Measurements from ENCODE around the gene MYOZ1. TPM values are rescaled to one million over a fixed set of nuclear protein-coding genes. Genes with fewer than 3 reads are reported as not detected.
"Not testable (repeated sequence)": the region's sequence is repeated elsewhere in the genome, so short reads cannot be mapped to it uniquely, and the experiment has no call there.

The MYOZ1 gene
- total RNA-seq, 2 experiments from 2014 or later = not detected

GRCh38 chr10:73617143-73617542, 24.1 kb downstream of the MYOZ1 start:
- H3K27ac Mint-ChIP-seq = not testable (repeated sequence)

GRCh38 chr10:73614720-73615119, 26.6 kb downstream of the MYOZ1 start:
- POLR2A ChIA-PET = no interaction called here
- Mint-ChIP-seq H3K27me3 (no peaks in the 10 kb centered on the region), H3K27ac (no peak overlapping the region), H3K4me1 (no peaks in the 10 kb centered on the region), H3K36me3 (ENCODE audit: low read depth) (no peaks in the 10 kb centered on the region), H3K9me3 (no peaks in the 10 kb centered on the region), H3K4me3 (no peak overlapping the region)
- CTCF ChIA-PET = no interaction called here
- DNase-seq = no peak

More at GRCh38 chr10:73617143-73617542, 24.1 kb downstream of the MYOZ1 start:
- H3K4me3 Mint-ChIP-seq; H3K36me3 Mint-ChIP-seq (ENCODE audit: low read depth); POLR2A ChIA-PET; H3K27me3 Mint-ChIP-seq; CTCF ChIA-PET; H3K9me3 Mint-ChIP-seq; DNase-seq; H3K4me1 Mint-ChIP-seq: not testable (repeated sequence)

GRCh38 chr10:73609116-73609515, 32.2 kb downstream of the MYOZ1 start:
- ChIA-PET POLR2A (no interaction called here), CTCF (no interaction called here)
- DNase-seq = no peak
- no peaks in the 10 kb centered on the region for H3K9me3 Mint-ChIP-seq
- H3K27ac Mint-ChIP-seq = no peak overlapping the region
- H3K4me3 Mint-ChIP-seq = no peak overlapping the region
- no peaks in the 10 kb centered on the region for H3K4me1 Mint-ChIP-seq
- no peaks in the 10 kb centered on the region for H3K36me3 Mint-ChIP-seq (ENCODE audit: low read depth)
- H3K27me3 Mint-ChIP-seq = no peaks in the 10 kb centered on the region

GRCh38 chr10:73601486-73601921, 39.8 kb downstream of the MYOZ1 start:
- no peak overlapping the region for H3K4me3 Mint-ChIP-seq
- ChIA-PET POLR2A (interaction anchor here (0.6 kb wide), 1 partner anchor 79 kb away, joined by 3 read pairs; no protein-coding TSS in a partner anchor), CTCF (interaction anchor here (0.8 to 1.9 kb wide), 7 partner anchors 9 to 176 kb away, joined by 3 to 9 read pairs (median 4); partner anchors contain the start of gene USP54)
- H3K9me3 Mint-ChIP-seq = no peaks in the 10 kb centered on the region
- peaks cover 3% of the 10 kb centered on the region for H3K4me1 Mint-ChIP-seq
- H3K27ac Mint-ChIP-seq = no peak overlapping the region
- no peaks in the 10 kb centered on the region for H3K36me3 Mint-ChIP-seq (ENCODE audit: low read depth)
- no peaks in the 10 kb centered on the region for H3K27me3 Mint-ChIP-seq
- no peak for DNase-seq

- H3K4me1 Mint-ChIP-seq = peaks cover 6% of the 10 kb centered on the region
- H3K4me3 Mint-ChIP-seq = no peak overlapping the region
- no peak for DNase-seq
- no peaks in the 10 kb centered on the region for H3K36me3 Mint-ChIP-seq (ENCODE audit: low read depth)
- no peak overlapping the region for H3K27ac Mint-ChIP-seq
- no peaks in the 10 kb centered on the region for H3K9me3 Mint-ChIP-seq
- CTCF ChIA-PET = no interaction called here
- POLR2A ChIA-PET = no interaction called here
- H3K27me3 Mint-ChIP-seq = no peaks in the 10 kb centered on the region
These were observed 43.9 kb downstream of the MYOZ1 start for GRCh38 chr10:73597346-73597745.

GRCh38 chr10:73593812-73594211, 47.5 kb downstream of the MYOZ1 start:
- no peaks in the 10 kb centered on the region for H3K27me3 Mint-ChIP-seq
- peaks cover 23% of the 10 kb centered on the region for H3K4me1 Mint-ChIP-seq
- no peaks in the 10 kb centered on the region for H3K36me3 Mint-ChIP-seq (ENCODE audit: low read depth)
- ChIA-PET CTCF (interaction anchor here (0.8 kb wide), 1 partner anchor 188 kb away, joined by 3 read pairs; the partner anchor contains the start of gene CHCHD1), POLR2A (no interaction called here)
- H3K9me3 Mint-ChIP-seq = no peaks in the 10 kb centered on the region
- no peak for DNase-seq
- no peak overlapping the region for H3K4me3 Mint-ChIP-seq
- H3K27ac Mint-ChIP-seq = no peak overlapping the region

GRCh38 chr10:73593110-73593509, 48.2 kb downstream of the MYOZ1 start:
- ChIA-PET POLR2A (no interaction called here), CTCF (no interaction called here)
- Mint-ChIP-seq H3K9me3 (no peaks in the 10 kb centered on the region), H3K4me3 (no peak overlapping the region), H3K27ac (no peak overlapping the region), H3K27me3 (no peaks in the 10 kb centered on the region), H3K36me3 (ENCODE audit: low read depth) (no peaks in the 10 kb centered on the region), H3K4me1 (peaks cover 23% of the 10 kb centered on the region)
- DNase-seq = no peak

- DNase-seq = peak; percentile 30
- peaks cover 23% of the 10 kb centered on the region for H3K4me1 Mint-ChIP-seq
- ChIA-PET CTCF (interaction anchor here (0.6 to 0.9 kb wide), 5 partner anchors 9 to 252 kb away, joined by 3 to 4 read pairs (median 3); no protein-coding TSS in a partner anchor), POLR2A (no interaction called here)
- H3K4me3 Mint-ChIP-seq = peak overlapping the region; percentile 17
- H3K27me3 Mint-ChIP-seq = no peaks in the 10 kb centered on the region
- H3K27ac Mint-ChIP-seq = peak overlapping the region; percentile 27
- H3K36me3 Mint-ChIP-seq (ENCODE audit: low read depth) = no peaks in the 10 kb centered on the region
- no peaks in the 10 kb centered on the region for H3K9me3 Mint-ChIP-seq
These were observed 49.2 kb downstream of the MYOZ1 start for GRCh38 chr10:73591935-73592699.

- ChIA-PET POLR2A (interaction anchor here (0.6 kb wide), 1 partner anchor 802 kb away, joined by 3 read pairs; no protein-coding TSS in a partner anchor), CTCF (interaction anchor here (0.8 to 1.2 kb wide), 3 partner anchors 11 to 355 kb away, joined by 3 to 4 read pairs (median 3); no protein-coding TSS in a partner anchor)
- DNase-seq = peak; percentile 27
- peaks cover 19% of the 10 kb centered on the region for H3K4me1 Mint-ChIP-seq
- H3K27me3 Mint-ChIP-seq = no peaks in the 10 kb centered on the region
- H3K9me3 Mint-ChIP-seq = peaks cover under 1% of the 10 kb centered on the region
- H3K4me3 Mint-ChIP-seq = peak within 1 kb of the TSS; percentile 17
- H3K27ac Mint-ChIP-seq = peak within 1 kb of the TSS; percentile 27
- H3K36me3 Mint-ChIP-seq (ENCODE audit: low read depth) = no peaks in the 10 kb centered on the region
These were observed 50.1 kb downstream of the MYOZ1 start, which contains the start of gene USP54 for GRCh38 chr10:73590881-73591799. Gene USP54, minus strand, starts transcription at chr10:73591342. Its CDS starts 15,684 bp downstream, at chr10:73575658.

GRCh38 chr10:73589563-73590126, 51.6 kb downstream of the MYOZ1 start:
- CTCF ChIA-PET = no interaction called here
- Mint-ChIP-seq H3K4me1 (peaks cover 19% of the 10 kb centered on the region), H3K27ac (no peak overlapping the region), H3K4me3 (no peak overlapping the region), H3K36me3 (ENCODE audit: low read depth) (no peaks in the 10 kb centered on the region), H3K9me3 (peaks cover 3% of the 10 kb centered on the region), H3K27me3 (no peaks in the 10 kb centered on the region)
- POLR2A ChIA-PET = no interaction called here
- no peak for DNase-seq

- H3K36me3 Mint-ChIP-seq (ENCODE audit: low read depth) = no peaks in the 10 kb centered on the region
- no peak for DNase-seq
- no peaks in the 10 kb centered on the region for H3K27me3 Mint-ChIP-seq
- POLR2A ChIA-PET = no interaction called here
- no peak overlapping the region for H3K4me3 Mint-ChIP-seq
- CTCF ChIA-PET = no interaction called here
- H3K27ac Mint-ChIP-seq = no peak overlapping the region
- peaks cover 19% of the 10 kb centered on the region for H3K4me1 Mint-ChIP-seq
- H3K9me3 Mint-ChIP-seq = peaks cover 3% of the 10 kb centered on the region
These were observed 52.6 kb downstream of the MYOZ1 start for GRCh38 chr10:73588656-73589055.

GRCh38 chr10:73586583-73586984, 54.7 kb downstream of the MYOZ1 start:
- H3K4me3 Mint-ChIP-seq = no peak overlapping the region
- no peak for DNase-seq
- POLR2A ChIA-PET = interaction anchor here (0.6 kb wide), 1 partner anchor 472 kb away, joined by 3 read pairs; no protein-coding TSS in a partner anchor
- no peak overlapping the region for H3K27ac Mint-ChIP-seq
- peaks cover 3% of the 10 kb centered on the region for H3K9me3 Mint-ChIP-seq
- H3K27me3 Mint-ChIP-seq = no peaks in the 10 kb centered on the region
- H3K36me3 Mint-ChIP-seq (ENCODE audit: low read depth) = no peaks in the 10 kb centered on the region
- CTCF ChIA-PET = interaction anchor here (0.9 to 2.5 kb wide), 2 partner anchors 9 to 15 kb away, joined by 3 to 6 read pairs; no protein-coding TSS in a partner anchor
- H3K4me1 Mint-ChIP-seq = peaks cover 9% of the 10 kb centered on the region
